K562 (cell line): Measurements from ENCODE around the gene SHISA9. TPM values are rescaled to one million over a fixed set of nuclear protein-coding genes. Genes with fewer than 3 reads are reported as not detected.

Experiments
- ATAC-seq: fragments of 200-7000 bp; cut with Tn5 transposase; 3 replicates; pipeline ENCODE4 v1.9.1; 2020; ENCODE audit warnings: moderate library complexity
- BruUV-seq: library from RNA; stranded (reverse); fragments of 400-500 nt; replicated peaks from 2 replicates; lab custom pipeline; 2021; lab: Mats Ljungman, UMichigan
- CTCF ChIA-PET: fragments of 300-600 bp; formaldehyde crosslinking; extraction: SDS; loops from one replicate; lab custom pipeline; 2021; ENCODE audit warnings: low intra/inter-chr PET ratio; lab: Yijun Ruan, JAX
- POLR2A ChIA-PET: fragments of 300-600, 350-650 bp; sonication (Branson Sonifier 250); formaldehyde crosslinking; extraction: SDS; loops from one replicate; lab custom pipeline; 2021; ENCODE audit warnings: antibody characterized with exemption, inconsistent platforms; lab: Yijun Ruan, JAX
- DNase-seq, 4 experiments: peaks; one replicate each; pipeline versions ENCODE4 v3.0.0 to v3.0.0-alpha.2; 2011 to 2018; ENCODE audit warnings: low spot score in 3 of 4, mixed read lengths in 3 of 4; ENCODE audit errors: extremely low read depth in 1 of 4
- FAIRE-seq: peaks from 2 replicates; lab custom pipeline; 2011; peaks lifted over from hg19 to GRCh38; lab: Jason Lieb, UNC
- H2AFZ ChIP-seq: 2 replicates; pipeline ENCODE4 v1.6.0; 2011; ENCODE audit warnings: low read depth, low read length, control low read depth, inconsistent platforms
- H3K27ac ChIP-seq: fragments of 200-600 bp; 3 replicates; pipeline ENCODE4 v1.8.0; 2011; ENCODE audit warnings: low read depth, mild to moderate bottlenecking, control low read depth, inconsistent platforms, low read length, moderate library complexity, mixed read lengths; ENCODE audit errors: extremely low read depth
- H3K27me3 ChIP-seq, 2 experiments: fragments of 300-600 bp in 1 of 2; 2 replicates in 1 of 2; 3 replicates in 1 of 2; pipeline versions ENCODE4 v1.6.0 to v1.8.0; 2011; ENCODE audit warnings: inconsistent platforms in 2 of 2, low read length in 2 of 2, mild to moderate bottlenecking in 1 of 2, mixed read lengths in 1 of 2, moderate library complexity in 1 of 2; ENCODE audit not compliant: control insufficient read depth in 2 of 2, insufficient read depth in 2 of 2
- H3K36me3 ChIP-seq: fragments of 300-600 bp; 3 replicates; pipeline ENCODE4 v1.8.0; 2011; ENCODE audit warnings: mild to moderate bottlenecking, low read length, inconsistent platforms; ENCODE audit not compliant: control insufficient read depth, insufficient read depth
- H3K4me1 ChIP-seq, 2 experiments: fragments of 200-600 bp in 1 of 2; replicated peaks in 1 of 2; 2 replicates in 1 of 2; 3 replicates in 1 of 2; pipeline versions ENCODE4 v1.5.1 to v1.8.0; 2011; ENCODE audit warnings: inconsistent platforms in 2 of 2, low read length in 2 of 2, mild to moderate bottlenecking in 1 of 2, mixed read lengths in 1 of 2, moderate library complexity in 1 of 2; ENCODE audit not compliant: control insufficient read depth in 2 of 2, insufficient read depth in 2 of 2
- H3K4me2 ChIP-seq: 2 replicates; pipeline ENCODE4 v1.6.1; 2011; ENCODE audit warnings: low read length, control low read depth, inconsistent platforms, mixed read lengths; ENCODE audit not compliant: insufficient read depth
- H3K4me3 ChIP-seq: fragments of 200-600 bp; sonication (generic), shearing (Covaris generic); 2 replicates; pipeline ENCODE4 v1.5.1; 2016; ENCODE audit warnings: control low read depth, inconsistent platforms
- H3K79me2 ChIP-seq: fragments of 200-600 bp; 3 replicates; pipeline ENCODE4 v1.8.0; 2011; ENCODE audit warnings: low read length, inconsistent platforms; ENCODE audit not compliant: control insufficient read depth, insufficient read depth
- H3K9ac ChIP-seq, 2 experiments: 2 replicates each; pipeline versions ENCODE4 v1.6.0 to v1.6.1; 2011; ENCODE audit warnings: low read depth in 2 of 2, low read length in 2 of 2, control low read depth in 1 of 2, inconsistent platforms in 1 of 2, mild to moderate bottlenecking in 1 of 2, mixed read lengths in 1 of 2; ENCODE audit not compliant: insufficient read depth in 1 of 2
- H3K9me1 ChIP-seq: one replicate; pipeline ENCODE4 v1.6.0; 2011; ENCODE audit warnings: inconsistent platforms, mild to moderate bottlenecking, low read length, moderate library complexity; ENCODE audit not compliant: control insufficient read depth, insufficient read depth
- H3K9me3 ChIP-seq: replicated peaks from 2 replicates; pipeline ENCODE4 v1.5.1; 2011; ENCODE audit warnings: low read depth, low read length, inconsistent platforms; ENCODE audit not compliant: control insufficient read depth, insufficient read depth
- H4K20me1 ChIP-seq: replicated peaks from 2 replicates; pipeline ENCODE4 v1.6.1; 2011; ENCODE audit warnings: low read length, inconsistent platforms, mixed read lengths; ENCODE audit not compliant: control insufficient read depth, insufficient read depth
- ATF1 ChIP-seq, 2 experiments: fragments of 450-650 bp in 1 of 2; IDR thresholded peaks; 2 replicates each; pipeline ENCODE4 v1.6.1; 2016; ENCODE audit warnings: missing compliant biosample characterization in 1 of 2, missing genetic modification characterization in 1 of 2
- DACH1 ChIP-seq: fragments of 450-650 bp; IDR thresholded peaks from 2 replicates; pipeline ENCODE4 v1.6.1; 2018; ENCODE audit not compliant: partially characterized antibody
- DDX20 ChIP-seq: fragments of 450-650 bp; IDR thresholded peaks from 2 replicates; pipeline ENCODE4 v1.6.1; 2016; ENCODE audit warnings: missing genetic modification characterization, low read depth, mild to moderate bottlenecking, missing compliant biosample characterization, moderate library complexity
- FOXA1 ChIP-seq: fragments of 450-650 bp; IDR thresholded peaks from 2 replicates; pipeline ENCODE4 v1.6.1; 2016; ENCODE audit warnings: mild to moderate bottlenecking, borderline replicate concordance
- FUS ChIP-seq: fragments of 200-400 bp; formaldehyde crosslinking; optimal IDR thresholded peaks from 2 replicates; pipeline ENCODE3; 2017; ENCODE audit warnings: low read depth, low read length
- HDAC6 ChIP-seq: IDR thresholded peaks from 2 replicates; pipeline ENCODE4 v1.6.1; 2012; ENCODE audit warnings: low read depth, mild to moderate bottlenecking, control low read depth, inconsistent platforms, low read length, moderate library complexity
- ILK ChIP-seq: fragments of 450-650 bp; IDR thresholded peaks from 2 replicates; pipeline ENCODE4 v1.6.1; 2016; ENCODE audit warnings: missing genetic modification characterization, low read depth, mild to moderate bottlenecking, missing compliant biosample characterization, moderate library complexity, borderline replicate concordance
- SMARCC2 ChIP-seq: fragments of 450-650 bp; IDR thresholded peaks from 2 replicates; pipeline ENCODE4 v1.6.1; 2017; ENCODE audit warnings: antibody characterized with exemption, moderate library complexity, mild to moderate bottlenecking, low read depth
- SPI1 ChIP-seq: IDR thresholded peaks from 2 replicates; pipeline ENCODE4 v1.6.1; 2011; ENCODE audit warnings: low read depth, low read length, control low read depth, borderline replicate concordance
- ZBTB1 ChIP-seq: sonication (generic); formaldehyde crosslinking; IDR thresholded peaks from 2 replicates; pipeline ENCODE4 v1.8.1; 2023; ENCODE audit warnings: missing genetic modification reagents, low read depth, mild to moderate bottlenecking, borderline replicate concordance
- ZNF134 ChIP-seq: fragments of 250-450 bp; sonication (Bioruptor Pico); conservative IDR thresholded peaks from 2 replicates; pipeline ENCODE4 v1.4.0; 2020
- ZNF311 ChIP-seq: fragments of 250-450 bp; sonication (Bioruptor Pico); IDR thresholded peaks from 2 replicates; pipeline ENCODE4 v1.4.0; 2020; ENCODE audit warnings: mild to moderate bottlenecking, moderate library complexity
- ZNF764 ChIP-seq: fragments of 250-450 bp; sonication (Bioruptor Pico); IDR thresholded peaks from 2 replicates; pipeline ENCODE4 v1.4.0; 2020; ENCODE audit warnings: low read depth, mild to moderate bottlenecking, moderate library complexity
- ZNF830 ChIP-seq: fragments of 250-450 bp; sonication (Bioruptor Pico); IDR thresholded peaks from 2 replicates; pipeline ENCODE4 v1.5.0; 2021; ENCODE audit warnings: mild to moderate bottlenecking
- WGBS: fragments of 100-300 bp; shearing (Covaris generic); methylation state at CpG from one replicate; pipeline ENCODE4 v1.1.6; 2016; ENCODE audit warnings: low coverage, mixed read lengths; ENCODE audit not compliant: insufficient coverage; ENCODE audit errors: missing lambda C conversion rate; 5-methylcytosine and 5-hydroxymethylcytosine counted together
- in situ Hi-C: fragments of 300-500 bp; cut with MboI; formaldehyde crosslinking; loops from 4 replicates; pipeline ENCODE4 v1.15.0; 2018; ENCODE audit warnings: inconsistent platforms, mixed read lengths
- intact Hi-C: fragments of 100-400 bp; cut with micrococcal nuclease; formaldehyde crosslinking; loops from 2 replicates; pipeline ENCODE4 v1.14.2; 2022
- polyA plus RNA-seq, 8 experiments: library from polyadenylated mRNA; depleted of rRNA in 4 of 8; stranded (reverse) in 5 of 8; unstranded in 3 of 8; fragments of >200 nt; fragmentation: Nextera tagmentation in 2 of 8; fragmentation: Illumina TruSeq in 1 of 8; extraction: Ambion mirVana in 2 of 8; extraction: Trizol in 1 of 8; gene quantifications; 2 replicates each; pipeline versions ENCODE4 v1.2.1 to v1.2.3, GENCODE V29; 2011 to 2014; ENCODE audit warnings: inconsistent platforms in 1 of 8, missing spikeins in 1 of 8
- total RNA-seq, 7 experiments: library from RNA; depleted of rRNA in 6 of 7; stranded (reverse); fragments of >200 nt in 6 of 7; fragmentation: Illumina TruSeq in 2 of 7; extraction: Trizol in 2 of 7; gene quantifications; 2 replicates each; pipeline versions ENCODE4 v1.2.1 to v1.2.3, GENCODE V29; 2011 to 2021; ENCODE audit warnings: low replicate concordance in 1 of 7
- TF ChIP-seq, protein P1 (sequence below), 3 experiments: fragments of 200-800 bp in 1 of 3; sonication (Bioruptor generic) in 1 of 3; sonication (generic) in 1 of 3; formaldehyde crosslinking in 1 of 3; IDR thresholded peaks; 2 replicates each; pipeline versions ENCODE4 v1.6.1 to v1.8.0; 2016 to 2022; ENCODE audit warnings: mild to moderate bottlenecking in 2 of 3, missing compliant biosample characterization in 2 of 3, missing genetic modification characterization in 2 of 3, missing genetic modification reagents in 1 of 3
- TF ChIP-seq, protein P2 (sequence below): fragments of 250-450 bp; sonication (Bioruptor Pico); IDR thresholded peaks from 2 replicates; pipeline ENCODE4 v1.8.0; 2021; ENCODE audit warnings: moderate library complexity, mild to moderate bottlenecking, inconsistent platforms

SHISA9 gene
- total and polyA plus RNA-seq, 9 of the 15 experiments (the other 6 are each of a cell fraction or from before 2014, with no cell fraction given), result under 0.01 to 0.16 (median 0.01) TPM; not detected in 6

DNA sequence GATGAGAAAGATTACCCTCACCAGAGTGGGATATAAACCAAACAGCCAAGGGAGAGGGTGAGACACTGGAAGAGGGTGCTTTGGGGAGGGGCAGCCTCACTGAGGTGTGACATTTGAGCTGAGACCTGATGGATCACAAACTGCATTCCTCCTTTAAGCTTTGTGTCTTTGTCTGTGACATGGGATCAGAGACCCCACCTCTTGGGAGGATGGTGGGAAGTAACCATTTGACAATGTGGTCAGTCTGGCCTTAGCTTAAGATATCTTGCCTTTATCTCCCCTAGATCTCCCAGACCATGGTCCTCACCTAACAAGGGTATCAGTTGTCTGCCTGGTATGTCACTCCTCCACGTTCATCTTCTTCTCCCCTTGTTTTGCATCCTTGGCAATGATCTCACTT lies 163.4 kb downstream of the SHISA9 start:
- H3K36me3 ChIP-seq, result no peaks in the 10 kb centered on the region
- CTCF ChIA-PET, result no interaction called here
- no peaks in the 10 kb centered on the region for H3K9me1 ChIP-seq
- peaks cover 11% of the 10 kb centered on the region; the same call in 1 of the 2 replicates for H3K9me3 ChIP-seq
- no TSS peak for BruUV-seq
- POLR2A ChIA-PET, result no interaction called here
- in situ Hi-C loops, result no loop called here
- no peak overlapping the region for H3K9ac ChIP-seq
- H3K27ac ChIP-seq, result no peak overlapping the region
- no peaks in the 10 kb centered on the region for H3K4me1 ChIP-seq
- TF ChIP-seq ILK (tag), result no peak
- no peak for TF ChIP-seq SMARCC2
- no peak for TF ChIP-seq DACH1
- no peak for TF ChIP-seq DDX20 (tag)
- no peak for TF ChIP-seq HDAC6
- TF ChIP-seq, protein P1, sequence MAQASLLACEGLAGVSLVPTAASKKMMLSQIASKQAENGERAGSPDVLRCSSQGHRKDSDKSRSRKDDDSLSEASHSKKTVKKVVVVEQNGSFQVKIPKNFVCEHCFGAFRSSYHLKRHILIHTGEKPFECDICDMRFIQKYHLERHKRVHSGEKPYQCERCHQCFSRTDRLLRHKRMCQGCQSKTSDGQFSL (CRISPR knock-in tag; IDR thresholded peaks at IDR 0.05), result no peak
- TF ChIP-seq, protein P1 (tag; IDR thresholded peaks at IDR 0.05), result no peak
- no peak for TF ChIP-seq ZNF311 (CRISPR knock-in tag)
- no peak for TF ChIP-seq ATF1 (CRISPR knock-in tag; IDR thresholded peaks at IDR 0.05)
- TF ChIP-seq ATF1 (tag; IDR thresholded peaks at IDR 0.05), result no peak
- TF ChIP-seq, protein P2, sequence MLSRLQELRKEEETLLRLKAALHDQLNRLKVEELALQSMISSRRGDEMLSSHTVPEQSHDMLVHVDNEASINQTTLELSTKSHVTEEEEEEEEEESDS (CRISPR knock-in tag), result no peak
- no peak for TF ChIP-seq FOXA1
- no peak for TF ChIP-seq ZNF764 (CRISPR knock-in tag)
- TF ChIP-seq ZNF134 (CRISPR knock-in tag), result no peak
- no peak for TF ChIP-seq ZBTB1 (CRISPR knock-in tag)
- no peak for TF ChIP-seq ZNF830 (CRISPR knock-in tag)
- no peak for TF ChIP-seq FUS
- no peak for TF ChIP-seq SPI1
- no peaks in the 10 kb centered on the region for H4K20me1 ChIP-seq
- H2AFZ ChIP-seq, result no peak overlapping the region
- WGBS, result 0% methylated on average over 1 of the region's 1 CpG
- no peaks in the 10 kb centered on the region for H3K79me2 ChIP-seq
- no peak for FAIRE-seq
- no peak overlapping the region for H3K4me2 ChIP-seq
- intact Hi-C loops, result no loop called here
- H3K4me3 ChIP-seq, result no peak overlapping the region
- no peak for DNase-seq
- ATAC-seq, result no peak
- H3K27me3 ChIP-seq, result no peaks in the 10 kb centered on the region; a peak in 2 of 5 replicates
